Caco-2 (cell line): Measurements from ENCODE around the gene GGTLC1. TPM values are rescaled to one million over a fixed set of nuclear protein-coding genes. Genes with fewer than 3 reads are reported as not detected.

Experiments used
- BruUV-seq: library from RNA; stranded (reverse); fragments of 400-500 nt; replicated peaks from 2 replicates; lab custom pipeline; 2021; lab: Mats Ljungman, UMichigan
- CTCF ChIA-PET: fragments of 300-600 bp; sonication (Branson Sonifier 250); formaldehyde crosslinking; loops from one replicate; lab custom pipeline; 2022; ENCODE audit warnings: antibody characterized with exemption; lab: Charles Lee
- POLR2A ChIA-PET: fragments of 300-600 bp; sonication (Branson Sonifier 250); formaldehyde crosslinking; loops from one replicate; lab custom pipeline; 2022; ENCODE audit warnings: antibody characterized with exemption; lab: Charles Lee
- DNase-seq, 2 experiments: peaks; one replicate each; pipeline versions ENCODE4 v3.0.0 to v3.0.0-alpha.2; 2020 to 2022
- H3K27me3 ChIP-seq: replicated peaks from 2 replicates; pipeline ENCODE4 v1.6.0; 2011; ENCODE audit warnings: low read length; ENCODE audit not compliant: control insufficient read depth, insufficient read depth
- H3K36me3 ChIP-seq: 2 replicates; pipeline ENCODE4 v1.5.1; 2011; ENCODE audit warnings: low read length; ENCODE audit not compliant: control insufficient read depth, insufficient read depth
- H3K4me1 ChIP-seq: fragments of 250-450 bp; sonication (Bioruptor Pico); 2 replicates; pipeline ENCODE4 v1.5.1; 2020; ENCODE audit warnings: mild to moderate bottlenecking
- H3K4me3 ChIP-seq: 2 replicates; pipeline ENCODE4 v1.5.1; 2011; ENCODE audit warnings: low read depth, mild to moderate bottlenecking, control low read depth, low read length
- H3K9me3 ChIP-seq: fragments of 250-450 bp; sonication (Bioruptor Pico); 2 replicates; pipeline ENCODE4 v1.5.1; 2020; ENCODE audit warnings: mild to moderate bottlenecking, moderate library complexity
- H3K27ac Mint-ChIP-seq: one replicate; pipeline ENCODE4 v1.8.0; 2022; ENCODE audit warnings: mixed read lengths; ENCODE audit not compliant: unreplicated experiment
- H3K27me3 Mint-ChIP-seq: one replicate; pipeline ENCODE4 v1.8.0; 2022; ENCODE audit warnings: mixed read lengths; ENCODE audit not compliant: insufficient read depth, unreplicated experiment
- H3K36me3 Mint-ChIP-seq: one replicate; pipeline ENCODE4 v1.8.0; 2022; ENCODE audit warnings: mild to moderate bottlenecking, mixed read lengths; ENCODE audit not compliant: insufficient read depth, unreplicated experiment
- H3K4me1 Mint-ChIP-seq: one replicate; pipeline ENCODE4 v1.8.0; 2022; ENCODE audit warnings: low read depth, mixed read lengths; ENCODE audit not compliant: unreplicated experiment
- H3K4me3 Mint-ChIP-seq: one replicate; pipeline ENCODE4 v1.8.0; 2022; ENCODE audit warnings: mild to moderate bottlenecking, moderate library complexity, mixed read lengths; ENCODE audit not compliant: unreplicated experiment
- H3K9me3 Mint-ChIP-seq: one replicate; pipeline ENCODE4 v1.8.0; 2022; ENCODE audit warnings: mixed read lengths; ENCODE audit not compliant: unreplicated experiment
- intact Hi-C: fragments of 100-400 bp; cut with micrococcal nuclease; formaldehyde crosslinking; loops from one replicate; pipeline ENCODE4 v1.10.0; 2022; ENCODE audit not compliant: unreplicated experiment
- total RNA-seq: library from RNA; stranded (reverse); gene quantifications from 2 replicates; pipeline ENCODE4 v1.2.3, GENCODE V29; 2022
- TF ChIP-seq, protein P1 (sequence below), 2 experiments: fragments of 200-600 bp in 1 of 2; IDR thresholded peaks; 1 replicate in 1 of 2; 2 replicates in 1 of 2; pipeline versions ENCODE4 v1.5.1 to v1.8.0; 2011 to 2022; ENCODE audit warnings: antibody characterized with exemption in 1 of 2, control low read depth in 1 of 2, inconsistent platforms in 1 of 2, low read depth in 1 of 2, low read length in 1 of 2, mild to moderate bottlenecking in 1 of 2, moderate library complexity in 1 of 2; ENCODE audit not compliant: insufficient read depth in 1 of 2, severe bottlenecking in 1 of 2, unreplicated experiment in 1 of 2

The GGTLC1 gene
- total RNA-seq, 1 experiment from 2014 or later = 0.68 TPM

GRCh38 chr20:24033151-24033550 is 44.6 kb upstream of the GGTLC1 start:
- CTCF ChIA-PET = no interaction called here
- Histone ChIP-seq H3K9me3 (no peaks in the 10 kb centered on the region), H3K27me3 (no peaks in the 10 kb centered on the region), H3K4me1 (no peaks in the 10 kb centered on the region), H3K36me3 (no peaks in the 10 kb centered on the region), H3K4me3 (no peak overlapping the region)
- Mint-ChIP-seq H3K36me3 (no peaks in the 10 kb centered on the region), H3K9me3 (no peaks in the 10 kb centered on the region), H3K4me1 (no peaks in the 10 kb centered on the region), H3K4me3 (no peak overlapping the region), H3K27ac (no peak overlapping the region), H3K27me3 (peaks cover 15% of the 10 kb centered on the region)
- intact Hi-C loops = no loop called here
- BruUV-seq = no TSS peak
- TF ChIP-seq, protein P1, sequence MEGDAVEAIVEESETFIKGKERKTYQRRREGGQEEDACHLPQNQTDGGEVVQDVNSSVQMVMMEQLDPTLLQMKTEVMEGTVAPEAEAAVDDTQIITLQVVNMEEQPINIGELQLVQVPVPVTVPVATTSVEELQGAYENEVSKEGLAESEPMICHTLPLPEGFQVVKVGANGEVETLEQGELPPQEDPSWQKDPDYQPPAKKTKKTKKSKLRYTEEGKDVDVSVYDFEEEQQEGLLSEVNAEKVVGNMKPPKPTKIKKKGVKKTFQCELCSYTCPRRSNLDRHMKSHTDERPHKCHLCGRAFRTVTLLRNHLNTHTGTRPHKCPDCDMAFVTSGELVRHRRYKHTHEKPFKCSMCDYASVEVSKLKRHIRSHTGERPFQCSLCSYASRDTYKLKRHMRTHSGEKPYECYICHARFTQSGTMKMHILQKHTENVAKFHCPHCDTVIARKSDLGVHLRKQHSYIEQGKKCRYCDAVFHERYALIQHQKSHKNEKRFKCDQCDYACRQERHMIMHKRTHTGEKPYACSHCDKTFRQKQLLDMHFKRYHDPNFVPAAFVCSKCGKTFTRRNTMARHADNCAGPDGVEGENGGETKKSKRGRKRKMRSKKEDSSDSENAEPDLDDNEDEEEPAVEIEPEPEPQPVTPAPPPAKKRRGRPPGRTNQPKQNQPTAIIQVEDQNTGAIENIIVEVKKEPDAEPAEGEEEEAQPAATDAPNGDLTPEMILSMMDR (IDR thresholded peaks at IDR 0.05; ENCODE audit: insufficient read depth in 1 of 2, low read depth in 1 of 2, low read length in 1 of 2, severe bottlenecking in 1 of 2, unreplicated experiment in 1 of 2) = no peak
- no peak for DNase-seq
- POLR2A ChIA-PET = no interaction called here

GRCh38 chr20:24032400-24032898 is 43.9 kb upstream of the GGTLC1 start:
- Mint-ChIP-seq H3K27me3 (peaks cover 15% of the 10 kb centered on the region), H3K9me3 (no peaks in the 10 kb centered on the region), H3K4me1 (no peaks in the 10 kb centered on the region), H3K4me3 (no peak overlapping the region), H3K36me3 (no peaks in the 10 kb centered on the region), H3K27ac (no peak overlapping the region)
- TF ChIP-seq, protein P1 (IDR thresholded peaks at IDR 0.05; ENCODE audit: insufficient read depth in 1 of 2, low read depth in 1 of 2, low read length in 1 of 2, severe bottlenecking in 1 of 2, unreplicated experiment in 1 of 2) = no peak
- no peak overlapping the region for H3K4me3 ChIP-seq
- intact Hi-C loops = no loop called here
- ChIA-PET CTCF (no interaction called here), POLR2A (no interaction called here)
- H3K4me1 ChIP-seq = no peaks in the 10 kb centered on the region
- no TSS peak for BruUV-seq
- DNase-seq = no peak
- H3K27me3 ChIP-seq = no peaks in the 10 kb centered on the region
- H3K36me3 ChIP-seq = no peaks in the 10 kb centered on the region
- no peaks in the 10 kb centered on the region for H3K9me3 ChIP-seq

DNA sequence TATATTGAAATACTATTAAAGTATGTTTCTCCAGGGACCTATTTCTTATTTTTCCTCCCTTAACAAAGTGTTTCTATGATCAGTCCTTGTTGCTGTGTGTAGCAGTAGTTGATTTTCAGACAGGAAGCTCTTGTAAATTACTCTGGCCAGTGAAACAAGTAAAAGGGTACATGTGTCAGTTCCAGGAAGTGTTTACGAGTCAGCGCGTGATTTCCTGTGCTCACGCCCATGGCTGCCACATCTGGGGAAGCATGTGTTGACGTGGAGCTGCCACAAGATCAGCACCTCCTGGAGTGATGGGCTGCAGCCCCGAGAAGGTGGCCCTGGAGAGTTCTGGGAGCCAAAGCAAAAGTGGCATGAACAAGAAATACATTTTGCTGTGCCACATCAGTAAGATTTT is 38.6 kb upstream of the GGTLC1 start:
- DNase-seq = no peak
- no peaks in the 10 kb centered on the region for H3K4me1 ChIP-seq
- no peak overlapping the region for H3K4me3 Mint-ChIP-seq
- H3K9me3 ChIP-seq = no peaks in the 10 kb centered on the region
- no peaks in the 10 kb centered on the region for H3K9me3 Mint-ChIP-seq
- H3K27me3 Mint-ChIP-seq = peaks cover 17% of the 10 kb centered on the region
- intact Hi-C loops = no loop called here
- CTCF ChIA-PET = interaction anchor here (1.0 kb wide), 1 partner anchor 133 kb away, joined by 3 read pairs; no protein-coding TSS in a partner anchor
- H3K36me3 ChIP-seq = no peaks in the 10 kb centered on the region
- H3K36me3 Mint-ChIP-seq = no peaks in the 10 kb centered on the region
- TF ChIP-seq, protein P1 (IDR thresholded peaks at IDR 0.05; ENCODE audit: insufficient read depth in 1 of 2, low read depth in 1 of 2, low read length in 1 of 2, severe bottlenecking in 1 of 2, unreplicated experiment in 1 of 2) = no peak
- no peaks in the 10 kb centered on the region for H3K4me1 Mint-ChIP-seq
- no peak overlapping the region for H3K27ac Mint-ChIP-seq
- POLR2A ChIA-PET = no interaction called here
- no peaks in the 10 kb centered on the region; the same call in 1 of the 2 replicates for H3K27me3 ChIP-seq
- no TSS peak for BruUV-seq
- H3K4me3 ChIP-seq = no peak overlapping the region
